ENCODE measurements around the gene FBLN7.

- TF ChIP-seq CTCF (conservative IDR thresholded peaks at IDR 0.05) = no peak
- TF ChIP-seq EZH2 (IDR thresholded peaks at IDR 0.05; ENCODE audit: low read depth) = no peak
Observed at GRCh38 chr2:112161431-112162145, 23.4 kb downstream of the FBLN7 start.

All from PC-9 (cell line).